Spinal cord (tissue), 10 donors: ENCODE data around the gene TRIM71. TPM values are rescaled to one million over a fixed set of nuclear protein-coding genes. Genes with fewer than 3 reads are reported as not detected.
"Not testable (repeated sequence)": the region's sequence is repeated elsewhere in the genome, so short reads cannot be mapped to it uniquely, and the experiment has no call there.

Experiments used
- DNase-seq, 6 donors: peaks; one replicate each; pipeline versions ENCODE4 v3.0.0 to v3.0.0-alpha.2; 2013 to 2015; ENCODE audit warnings: low spot score in 6 of 6, low read depth in 4 of 6
- H3K27ac ChIP-seq: one replicate; pipeline ENCODE4 v1.5.1; 2013; ENCODE audit warnings: low read depth, low read length, control low read depth
- H3K27me3 ChIP-seq: one replicate; pipeline ENCODE4 v1.6.1; 2013; ENCODE audit warnings: low read length; ENCODE audit not compliant: control insufficient read depth, insufficient read depth
- H3K36me3 ChIP-seq: one replicate; pipeline ENCODE4 v1.6.1; 2013; ENCODE audit warnings: low read length; ENCODE audit not compliant: control insufficient read depth, insufficient read depth
- H3K4me1 ChIP-seq: one replicate; pipeline ENCODE4 v1.6.1; 2013; ENCODE audit warnings: low read length; ENCODE audit not compliant: control insufficient read depth, insufficient read depth
- H3K4me3 ChIP-seq: one replicate; pipeline ENCODE4 v1.5.1; 2013; ENCODE audit warnings: low read depth, low read length, control low read depth
- H3K9me3 ChIP-seq: one replicate; pipeline ENCODE4 v1.6.1; 2013; ENCODE audit warnings: low read length; ENCODE audit not compliant: control insufficient read depth, insufficient read depth
- WGBS: methylation state at CpG from one replicate; pipeline ENCODE4 v1.1.5; 2013; ENCODE audit warnings: missing lambda C conversion rate; ENCODE audit not compliant: insufficient coverage; 5-methylcytosine and 5-hydroxymethylcytosine counted together
- polyA plus RNA-seq, 2 donors: library from polyadenylated mRNA; unstranded; fragments of 120-200 nt; gene quantifications; one replicate each; pipeline ENCODE4 v1.2.1, GENCODE V29; 2013; ENCODE audit not compliant: insufficient read length in 2 of 2
- total RNA-seq, 2 donors: library from RNA; depleted of rRNA in 1 of 2; stranded (reverse); fragments of 120-200 nt in 1 of 2; fragments of >200 nt in 1 of 2; gene quantifications; one replicate each; pipeline versions ENCODE4 v1.2.3 to v1.2.4, GENCODE V29; 2013 to 2014
- donor health status: healthy.

The TRIM71 gene
- total and polyA plus RNA-seq, 4 donors = 1.6 to 1.8 (median 1.7) TPM

DNA sequence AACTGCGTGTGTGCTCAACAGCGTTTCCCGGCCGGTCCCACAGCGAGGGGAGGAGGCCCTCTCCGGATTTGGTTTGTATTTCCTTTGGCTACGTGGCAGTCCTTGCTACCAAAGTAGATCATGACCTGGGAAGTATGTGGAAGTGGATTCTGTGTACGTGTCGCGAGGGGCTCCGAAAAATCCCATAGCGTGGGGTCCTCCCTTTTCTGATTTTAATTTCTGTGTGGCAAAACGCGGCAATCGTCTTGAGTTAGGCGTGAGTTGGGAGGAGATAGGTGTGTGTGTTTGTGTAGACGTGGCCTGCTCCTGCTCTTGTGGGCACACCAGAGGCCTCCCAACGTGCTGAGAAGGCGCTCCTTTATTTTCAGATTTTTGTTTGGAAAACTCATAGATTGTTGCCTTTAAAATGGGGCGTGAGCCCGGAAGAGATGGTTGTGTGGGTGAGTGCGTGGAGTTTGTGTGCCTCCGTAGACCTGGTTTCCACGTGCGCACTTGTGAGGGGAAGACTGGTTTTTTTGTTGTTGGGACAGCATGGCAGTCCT is 1.2 kb downstream of the TRIM71 start:
- Histone ChIP-seq H3K9me3 (no peaks in the 10 kb centered on the region), H3K4me1 (peaks cover 37% of the 10 kb centered on the region), H3K27me3 (peaks cover 60% of the 10 kb centered on the region), H3K27ac (no peak overlapping the region), H3K4me3 (peak overlapping the region; percentile 0), H3K36me3 (no peaks in the 10 kb centered on the region)
- WGBS = 19% methylated on average over 24 of the region's 25 CpGs
- no peak for DNase-seq

DNA sequence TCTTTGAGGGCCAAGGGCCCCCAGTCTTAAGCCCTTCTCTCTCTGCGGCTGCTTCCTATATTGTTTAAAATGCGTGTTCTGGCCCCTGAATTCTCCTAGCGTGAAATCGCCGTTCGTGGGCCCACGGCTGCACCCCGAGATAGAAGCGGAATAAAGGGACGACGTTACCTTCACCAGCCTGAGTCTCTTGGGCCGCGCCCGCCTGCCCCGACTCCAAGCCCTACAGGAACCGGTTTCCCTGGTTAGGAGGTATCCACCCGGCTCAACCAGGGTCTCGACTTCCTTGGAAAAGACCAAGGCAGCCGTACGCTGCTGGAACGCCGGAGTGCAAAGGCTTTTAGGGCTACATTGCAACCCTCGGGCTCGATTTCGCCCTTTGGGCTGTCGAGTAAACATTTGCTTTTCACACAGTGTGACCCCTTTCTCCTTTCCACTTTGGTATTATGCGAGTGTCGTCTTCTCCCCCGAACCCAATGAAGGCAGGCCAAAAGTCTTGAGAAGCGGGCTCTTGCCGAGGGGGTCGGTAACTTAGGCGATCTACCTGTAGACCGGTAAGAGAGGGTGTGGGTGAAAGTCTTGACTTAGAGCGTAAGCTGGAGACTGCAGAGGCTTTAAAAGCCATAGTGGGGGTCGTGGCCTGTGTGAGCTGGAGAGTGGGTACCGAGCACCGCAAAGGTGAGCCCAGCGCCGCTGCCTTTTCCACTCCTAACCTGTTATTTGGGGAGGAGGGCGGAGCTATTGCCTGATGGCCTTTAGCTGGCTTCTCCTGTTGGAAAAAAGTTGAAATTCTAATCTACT is 2.0 kb downstream of the TRIM71 start:
- Histone ChIP-seq H3K4me1 (peaks cover 37% of the 10 kb centered on the region), H3K27ac (no peak overlapping the region), H3K9me3 (no peaks in the 10 kb centered on the region), H3K36me3 (no peaks in the 10 kb centered on the region), H3K4me3 (peak overlapping the region; percentile 12), H3K27me3 (peaks cover 62% of the 10 kb centered on the region)
- 37% methylated on average over 33 of the region's 41 CpGs for WGBS
- DNase-seq = no peak

GRCh38 chr3:32820430-32820829 is 2.6 kb downstream of the TRIM71 start:
- H3K4me1 ChIP-seq = peaks cover 37% of the 10 kb centered on the region
- H3K4me3 ChIP-seq = no peak overlapping the region
- no peaks in the 10 kb centered on the region for H3K9me3 ChIP-seq
- no peaks in the 10 kb centered on the region for H3K36me3 ChIP-seq
- H3K27me3 ChIP-seq = peaks cover 58% of the 10 kb centered on the region
- no CpG with 5 or more reads among the region's 2 CpGs for WGBS
- DNase-seq = no peak
- no peak overlapping the region for H3K27ac ChIP-seq

DNA sequence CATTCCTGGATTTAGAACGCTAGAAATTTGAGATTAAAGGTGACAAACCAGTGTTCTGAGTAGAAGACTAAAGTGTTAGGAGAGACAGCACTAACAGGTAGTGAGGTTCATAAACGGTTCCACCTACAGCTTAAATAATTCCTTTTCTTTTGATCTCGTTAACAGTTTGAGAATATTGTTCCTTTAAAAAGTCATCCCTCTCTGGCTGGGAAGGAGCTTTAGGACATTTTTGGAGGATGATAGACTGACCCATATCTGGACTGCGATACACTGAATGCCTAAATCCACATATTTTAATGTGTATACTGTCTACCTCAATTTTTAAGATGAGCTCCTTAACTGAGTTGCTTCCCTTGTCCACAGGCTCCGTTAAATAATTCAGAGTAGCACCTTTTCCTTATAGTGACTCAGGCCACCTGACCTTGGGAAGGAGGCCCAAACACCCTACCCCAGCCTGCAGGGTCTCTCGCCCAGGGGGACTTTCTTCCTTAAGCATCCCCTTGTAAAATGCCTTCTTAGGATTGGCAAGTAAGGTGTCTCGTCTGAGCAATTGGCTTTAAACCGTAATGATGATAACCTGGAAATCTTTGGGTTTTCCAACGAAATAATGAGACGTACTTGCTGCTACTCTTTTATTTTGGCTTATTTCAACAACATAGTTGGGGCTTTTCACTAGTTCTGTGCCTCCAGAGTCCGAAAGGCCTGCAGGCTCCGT is 3.3 kb downstream of the TRIM71 start:
- peaks cover 35% of the 10 kb centered on the region for H3K4me1 ChIP-seq
- H3K27ac ChIP-seq = no peak overlapping the region
- DNase-seq = peak in 1 of 6 donors; percentile 29
- WGBS = 20% methylated on average over 7 of the region's 12 CpGs
- no peak overlapping the region for H3K4me3 ChIP-seq
- no peaks in the 10 kb centered on the region for H3K9me3 ChIP-seq
- no peaks in the 10 kb centered on the region for H3K36me3 ChIP-seq
- H3K27me3 ChIP-seq = peaks cover 51% of the 10 kb centered on the region

GRCh38 chr3:32821686-32822296 is 4.0 kb downstream of the TRIM71 start:
- DNase-seq = no peak
- no peak overlapping the region for H3K27ac ChIP-seq
- H3K9me3 ChIP-seq = no peaks in the 10 kb centered on the region
- H3K4me1 ChIP-seq = peaks cover 31% of the 10 kb centered on the region
- 15% methylated on average over 44 of the region's 44 CpGs for WGBS
- H3K27me3 ChIP-seq = peaks cover 49% of the 10 kb centered on the region
- H3K36me3 ChIP-seq = no peaks in the 10 kb centered on the region
- no peak overlapping the region for H3K4me3 ChIP-seq

- Histone ChIP-seq H3K9me3 (no peaks in the 10 kb centered on the region), H3K36me3 (no peaks in the 10 kb centered on the region), H3K27me3 (peaks cover 41% of the 10 kb centered on the region), H3K27ac (no peak overlapping the region), H3K4me3 (no peak overlapping the region), H3K4me1 (peaks cover 23% of the 10 kb centered on the region)
- DNase-seq = no peak
- WGBS = 71% methylated on average over 1 of the region's 5 CpGs
These were observed 5.1 kb downstream of the TRIM71 start for GRCh38 chr3:32822609-32823498.

DNA sequence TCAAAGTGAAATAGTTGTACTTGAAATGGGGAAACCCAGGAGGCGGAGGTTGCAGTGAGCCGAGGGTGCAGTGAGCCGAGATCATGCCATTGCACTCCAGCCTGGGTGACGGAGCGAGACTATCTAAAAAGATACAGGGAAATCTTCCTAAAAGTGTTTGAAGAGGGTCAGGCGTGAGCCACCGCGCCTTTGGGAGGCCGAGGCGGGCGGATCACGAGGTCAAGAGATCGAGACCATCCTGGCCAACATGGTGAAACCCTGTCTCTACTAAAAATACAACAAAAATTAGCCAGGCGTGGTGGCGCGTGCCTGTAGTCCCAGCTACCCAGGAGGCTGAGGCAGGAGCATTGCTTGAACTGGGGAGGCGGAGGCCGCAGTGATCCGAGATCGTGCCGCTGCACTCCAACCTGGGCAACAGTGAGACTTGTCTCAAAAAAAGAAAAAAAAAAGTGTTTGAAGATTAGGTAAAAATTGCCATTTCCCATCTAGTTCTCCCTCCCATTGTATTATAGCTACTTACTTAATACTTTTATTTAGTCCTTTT is 5.9 kb downstream of the TRIM71 start:
- DNase-seq, H3K4me3 ChIP-seq, H3K9me3 ChIP-seq, H3K27ac ChIP-seq, H3K36me3 ChIP-seq: not testable (repeated sequence)
- H3K4me1 ChIP-seq = peaks cover 18% of the 10 kb centered on the region
- peaks cover 37% of the 10 kb centered on the region for H3K27me3 ChIP-seq
- over 99% methylated on average over 19 of the region's 21 CpGs for WGBS

GRCh38 chr3:32825601-32826375 is 8.0 kb downstream of the TRIM71 start:
- H3K4me1 ChIP-seq = peaks cover 9% of the 10 kb centered on the region
- no peaks in the 10 kb centered on the region for H3K36me3 ChIP-seq
- 91% methylated on average over 3 of the region's 12 CpGs for WGBS
- peaks cover 16% of the 10 kb centered on the region for H3K27me3 ChIP-seq
- no peaks in the 10 kb centered on the region for H3K9me3 ChIP-seq
- H3K4me3 ChIP-seq = no peak overlapping the region
- no peak overlapping the region for H3K27ac ChIP-seq
- DNase-seq = no peak
